ENCODE measurements around the gene RAB3IL1. TPM values are rescaled to one million over a fixed set of nuclear protein-coding genes. Genes with fewer than 3 reads are reported as not detected.
A peak's percentile ranks its signal among the peaks of the same experiment; 100 is the strongest.

The RAB3IL1 gene
- total and polyA plus RNA-seq, 9 of the 15 experiments (the other 6 are each of a cell fraction or from before 2014, with no cell fraction given), result 0.15 to 42.6 (median 15.5) TPM

- TF ChIP-seq TEAD4 (IDR thresholded peaks at IDR 0.05; ENCODE audit: low read length) (peak; percentile 29; the same call in 1 of the 2 replicates), TEAD4 (CRISPR knock-in tag; IDR thresholded peaks at IDR 0.05; ENCODE audit: borderline replicate concordance) (no peak), MLX (CRISPR knock-in tag; conservative IDR thresholded peaks at IDR 0.05) (peak in 1 of 2 experiments; percentile 79; a peak in 1 of 4 replicates), HMG20A (CRISPR knock-in tag; conservative IDR thresholded peaks at IDR 0.05) (0 out of 2 replicates have a peak, but pooled peaks have one; percentile 22), CREB5 (CRISPR knock-in tag; IDR thresholded peaks at IDR 0.05) (peak; percentile 88), E2F8 (IDR thresholded peaks at IDR 0.05; ENCODE audit: low read depth, partially characterized antibody) (peak; percentile 79), ZNF518B (CRISPR knock-in tag; IDR thresholded peaks at IDR 0.05) (peak; percentile 29; the same call in 1 of the 2 replicates), E2F5 (CRISPR knock-in tag; IDR thresholded peaks at IDR 0.05) (0 out of 2 replicates have a peak, but pooled peaks have one; percentile 43), TARDBP (IDR thresholded peaks at IDR 0.05) (peak; percentile 7; the same call in 1 of the 2 replicates), MCM5 (IDR thresholded peaks at IDR 0.05; ENCODE audit: low read depth) (no peak), THAP7 (CRISPR knock-in tag; IDR thresholded peaks at IDR 0.05) (peak; percentile 27), ZBTB33 (CRISPR knock-in tag; IDR thresholded peaks at IDR 0.05) (peak; percentile 71; the same call in 1 of the 2 replicates), ZNF175 (CRISPR knock-in tag; IDR thresholded peaks at IDR 0.05; ENCODE audit: low read depth) (no peak; the same call in 1 of the 2 replicates)
These were observed 46.1 kb upstream of the RAB3IL1 start (continued) for GRCh38 chr11:61963282-61964057.

Measured in K562 (cell line).